ENCODE data around the gene TRIM26. TPM values are rescaled to one million over a fixed set of nuclear protein-coding genes. Genes with fewer than 3 reads are reported as not detected.

The TRIM26 gene
- polyA plus RNA-seq, 1 donor = 58.2 TPM

GRCh38 chr6:30211306-30211705, 1.9 kb downstream of the TRIM26 start:
- H3K4me3 ChIP-seq (ENCODE audit: low read length) = no peak overlapping the region
- H3K36me3 ChIP-seq (ENCODE audit: control insufficient read depth, insufficient read depth, low read length) = no peaks in the 10 kb centered on the region
- 33% methylated on average over 1 of the region's 2 CpGs for WGBS (ENCODE audit: insufficient coverage, low lambda C conversion rate)
- H3K4me1 ChIP-seq (ENCODE audit: control insufficient read depth, insufficient read depth, low read length) = peaks cover 44% of the 10 kb centered on the region
- H3K27me3 ChIP-seq (ENCODE audit: control insufficient read depth, insufficient read depth, low read length) = no peaks in the 10 kb centered on the region
- H3K9me3 ChIP-seq (ENCODE audit: control insufficient read depth, low read depth, low read length) = no peaks in the 10 kb centered on the region
- H3K27ac ChIP-seq (ENCODE audit: low read length) = no peak overlapping the region
- DNase-seq = no peak

- Histone ChIP-seq H3K27ac (ENCODE audit: low read length) (peak overlapping the region; percentile 84), H3K36me3 (ENCODE audit: control insufficient read depth, insufficient read depth, low read length) (peaks cover 5% of the 10 kb centered on the region), H3K4me1 (ENCODE audit: control insufficient read depth, insufficient read depth, low read length) (peaks cover 53% of the 10 kb centered on the region), H3K4me3 (ENCODE audit: low read length) (no peak overlapping the region), H3K9me3 (ENCODE audit: control insufficient read depth, low read depth, low read length) (no peaks in the 10 kb centered on the region), H3K27me3 (ENCODE audit: control insufficient read depth, insufficient read depth, low read length) (no peaks in the 10 kb centered on the region)
- DNase-seq = no peak
- 29% methylated on average over 1 of the region's 4 CpGs for WGBS (ENCODE audit: insufficient coverage, low lambda C conversion rate)
Measured at GRCh38 chr6:30207619-30208295, 5.4 kb downstream of the TRIM26 start.

DNA sequence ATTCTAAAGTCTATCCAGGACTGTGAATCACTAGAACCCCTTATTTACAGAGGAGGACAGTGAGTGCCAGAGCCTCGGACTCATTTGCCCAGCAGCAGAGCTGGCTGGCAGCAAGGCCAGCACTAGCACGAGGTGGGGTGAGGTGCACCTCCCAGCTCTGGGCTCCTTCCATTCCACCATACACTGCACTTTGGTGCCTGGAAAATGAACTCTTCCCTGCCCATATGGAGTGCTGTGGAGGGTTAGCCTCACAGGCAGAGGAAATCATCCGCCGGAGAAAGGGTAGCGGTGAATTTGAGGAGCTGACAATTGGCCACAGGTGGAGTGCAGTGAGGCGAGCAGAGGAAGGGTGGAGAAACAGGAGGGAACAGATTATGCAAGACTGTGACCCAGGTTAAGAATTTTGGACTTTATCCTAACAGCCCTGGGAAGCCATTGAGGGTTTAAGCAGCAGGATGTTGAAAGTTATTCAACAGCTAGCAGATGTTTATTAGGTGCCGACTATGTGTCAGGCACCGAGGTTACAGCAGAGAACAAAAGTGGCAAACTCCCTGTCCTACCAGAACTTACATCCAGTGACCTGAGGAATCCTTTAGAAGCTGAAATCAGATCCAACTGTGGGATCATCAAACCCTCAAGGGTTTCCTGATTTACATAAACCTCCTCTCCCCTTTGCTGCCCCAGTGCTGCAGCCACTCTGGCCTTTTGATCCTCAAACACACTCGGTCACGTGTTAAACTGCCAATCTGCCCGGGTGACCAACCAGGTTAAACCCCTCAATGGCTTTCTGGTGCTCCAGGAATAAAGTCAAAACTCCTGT, 6.2 kb downstream of the TRIM26 start:
- H3K4me3 ChIP-seq (ENCODE audit: low read length) = no peak overlapping the region

GRCh38 chr6:30206152-30206551, 7.1 kb downstream of the TRIM26 start:
- Histone ChIP-seq H3K27me3 (ENCODE audit: control insufficient read depth, insufficient read depth, low read length) (no peaks in the 10 kb centered on the region), H3K27ac (ENCODE audit: low read length) (peak overlapping the region; percentile 84), H3K4me1 (ENCODE audit: control insufficient read depth, insufficient read depth, low read length) (peaks cover 56% of the 10 kb centered on the region), H3K9me3 (ENCODE audit: control insufficient read depth, low read depth, low read length) (no peaks in the 10 kb centered on the region), H3K36me3 (ENCODE audit: control insufficient read depth, insufficient read depth, low read length) (peaks cover 5% of the 10 kb centered on the region), H3K4me3 (ENCODE audit: low read length) (no peak overlapping the region)
- DNase-seq = no peak
- no CpG with 5 or more reads among the region's 7 CpGs for WGBS (ENCODE audit: insufficient coverage, low lambda C conversion rate)

More for the DNA sequence above, 6.2 kb downstream of the TRIM26 start:
- Histone ChIP-seq H3K4me1 (ENCODE audit: control insufficient read depth, insufficient read depth, low read length) (peaks cover 54% of the 10 kb centered on the region), H3K36me3 (ENCODE audit: control insufficient read depth, insufficient read depth, low read length) (peaks cover 5% of the 10 kb centered on the region), H3K9me3 (ENCODE audit: control insufficient read depth, low read depth, low read length) (no peaks in the 10 kb centered on the region), H3K27me3 (ENCODE audit: control insufficient read depth, insufficient read depth, low read length) (no peaks in the 10 kb centered on the region), H3K27ac (ENCODE audit: low read length) (peak overlapping the region; percentile 84)
- DNase-seq = peak; percentile 77 to 93
- no CpG with 5 or more reads among the region's 11 CpGs for WGBS (ENCODE audit: insufficient coverage, low lambda C conversion rate)

DNA sequence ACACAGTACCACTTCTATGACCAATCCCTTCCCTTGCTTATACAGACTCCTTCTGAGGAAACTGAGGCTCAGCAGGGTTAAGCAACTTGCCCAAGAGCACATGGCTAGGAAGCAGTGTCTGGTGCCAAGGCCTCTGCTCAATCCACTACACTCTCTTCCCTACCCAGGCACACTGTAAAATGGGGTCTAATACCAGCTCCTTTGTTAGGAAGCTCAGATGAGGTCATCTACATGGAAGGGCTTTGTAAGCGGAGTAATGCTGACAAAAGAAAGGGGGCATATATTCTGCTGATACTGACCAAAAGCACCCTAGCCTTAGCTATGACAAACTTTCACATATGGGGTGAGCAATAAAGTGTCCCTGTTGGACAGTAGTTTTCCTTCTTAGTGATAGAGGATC, 9.1 kb downstream of the TRIM26 start:
- no peak overlapping the region for H3K27ac ChIP-seq (ENCODE audit: low read length)
- DNase-seq = no peak
- H3K4me3 ChIP-seq (ENCODE audit: low read length) = no peak overlapping the region
- H3K4me1 ChIP-seq (ENCODE audit: control insufficient read depth, insufficient read depth, low read length) = peaks cover 45% of the 10 kb centered on the region
- WGBS (ENCODE audit: insufficient coverage, low lambda C conversion rate) = no CpG with 5 or more reads among the region's 1 CpG
- no peaks in the 10 kb centered on the region for H3K9me3 ChIP-seq (ENCODE audit: control insufficient read depth, low read depth, low read length)
- no peaks in the 10 kb centered on the region for H3K27me3 ChIP-seq (ENCODE audit: control insufficient read depth, insufficient read depth, low read length)
- peaks cover 22% of the 10 kb centered on the region for H3K36me3 ChIP-seq (ENCODE audit: control insufficient read depth, insufficient read depth, low read length)

GRCh38 chr6:30202366-30202765, 10.8 kb downstream of the TRIM26 start:
- WGBS (ENCODE audit: insufficient coverage, low lambda C conversion rate) = 100% methylated on average over 1 of the region's 4 CpGs
- no peaks in the 10 kb centered on the region for H3K27me3 ChIP-seq (ENCODE audit: control insufficient read depth, insufficient read depth, low read length)
- peak overlapping the region; percentile 48 for H3K27ac ChIP-seq (ENCODE audit: low read length)
- peaks cover 40% of the 10 kb centered on the region for H3K36me3 ChIP-seq (ENCODE audit: control insufficient read depth, insufficient read depth, low read length)
- H3K4me3 ChIP-seq (ENCODE audit: low read length) = no peak overlapping the region
- H3K4me1 ChIP-seq (ENCODE audit: control insufficient read depth, insufficient read depth, low read length) = peaks cover 27% of the 10 kb centered on the region
- no peak for DNase-seq
- no peaks in the 10 kb centered on the region for H3K9me3 ChIP-seq (ENCODE audit: control insufficient read depth, low read depth, low read length)

- Histone ChIP-seq H3K9me3 (ENCODE audit: control insufficient read depth, low read depth, low read length) (no peaks in the 10 kb centered on the region), H3K4me3 (ENCODE audit: low read length) (no peak overlapping the region), H3K4me1 (ENCODE audit: control insufficient read depth, insufficient read depth, low read length) (peaks cover 12% of the 10 kb centered on the region), H3K27me3 (ENCODE audit: control insufficient read depth, insufficient read depth, low read length) (no peaks in the 10 kb centered on the region), H3K36me3 (ENCODE audit: control insufficient read depth, insufficient read depth, low read length) (peaks cover 56% of the 10 kb centered on the region), H3K27ac (ENCODE audit: low read length) (peak overlapping the region; percentile 48)
- DNase-seq = peak; percentile 14 to 59
- WGBS (ENCODE audit: insufficient coverage, low lambda C conversion rate) = 76% methylated on average over 3 of the region's 6 CpGs
Measured at GRCh38 chr6:30200551-30201281, 12.5 kb downstream of the TRIM26 start.

DNA sequence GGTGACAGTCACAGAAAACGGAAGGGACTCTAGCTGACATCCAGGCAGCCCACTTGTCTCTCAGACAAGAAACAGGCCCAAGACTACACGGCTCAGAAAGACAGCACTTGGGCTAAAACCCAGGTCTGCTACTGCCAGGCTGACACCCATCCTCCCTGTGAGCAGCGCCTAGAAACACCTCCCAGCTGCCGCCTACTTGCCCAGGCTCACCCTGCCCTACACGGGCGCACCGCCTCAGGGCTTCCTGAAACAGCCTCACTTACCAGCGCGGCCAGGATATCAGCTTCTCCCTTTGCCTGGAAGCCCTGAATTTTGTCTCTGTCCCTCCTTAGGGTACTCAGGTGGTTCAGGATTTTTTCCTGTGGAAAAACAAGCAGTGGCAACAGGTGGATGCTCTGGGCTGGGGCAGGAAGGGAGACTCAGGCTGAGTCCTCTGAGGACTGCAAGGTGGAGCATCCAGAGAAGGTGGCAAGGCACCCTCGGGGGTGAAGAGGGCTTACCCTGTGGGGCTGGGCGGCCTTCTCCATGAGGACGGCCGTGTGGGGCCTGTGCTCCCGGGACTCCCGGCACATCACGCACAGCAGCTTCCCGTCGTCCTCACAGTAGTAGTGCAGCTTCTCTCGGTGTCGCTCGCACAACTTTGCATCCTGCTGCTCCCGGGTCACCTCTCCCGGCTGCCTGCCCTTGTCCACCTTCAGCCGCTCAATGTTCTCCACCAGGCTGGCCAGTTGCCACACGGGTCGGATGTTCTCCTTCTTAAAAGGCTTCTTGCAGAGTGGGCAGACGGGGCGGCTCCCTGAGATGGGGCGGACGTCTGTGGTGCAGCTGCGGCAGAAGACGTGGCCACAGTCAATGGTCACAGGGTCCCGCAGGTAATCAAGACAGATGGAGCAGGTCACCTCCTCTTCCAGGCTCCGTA, 14.8 kb downstream of the TRIM26 start:
- H3K27me3 ChIP-seq (ENCODE audit: control insufficient read depth, insufficient read depth, low read length) = no peaks in the 10 kb centered on the region
- H3K4me3 ChIP-seq (ENCODE audit: low read length) = no peak overlapping the region
- peaks cover 6% of the 10 kb centered on the region for H3K4me1 ChIP-seq (ENCODE audit: control insufficient read depth, insufficient read depth, low read length)
- no CpG with 5 or more reads among the region's 34 CpGs for WGBS (ENCODE audit: insufficient coverage, low lambda C conversion rate)
- H3K9me3 ChIP-seq (ENCODE audit: control insufficient read depth, low read depth, low read length) = no peaks in the 10 kb centered on the region
- H3K36me3 ChIP-seq (ENCODE audit: control insufficient read depth, insufficient read depth, low read length) = peaks cover 60% of the 10 kb centered on the region
- DNase-seq = no peak
- no peak overlapping the region for H3K27ac ChIP-seq (ENCODE audit: low read length)

GRCh38 chr6:30196376-30196775, 16.8 kb downstream of the TRIM26 start:
- Histone ChIP-seq H3K4me3 (ENCODE audit: low read length) (no peak overlapping the region), H3K36me3 (ENCODE audit: control insufficient read depth, insufficient read depth, low read length) (peaks cover 73% of the 10 kb centered on the region), H3K27me3 (ENCODE audit: control insufficient read depth, insufficient read depth, low read length) (no peaks in the 10 kb centered on the region), H3K9me3 (ENCODE audit: control insufficient read depth, low read depth, low read length) (no peaks in the 10 kb centered on the region), H3K27ac (ENCODE audit: low read length) (no peak overlapping the region), H3K4me1 (ENCODE audit: control insufficient read depth, insufficient read depth, low read length) (peaks cover 2% of the 10 kb centered on the region)
- no CpG with 5 or more reads among the region's 12 CpGs for WGBS (ENCODE audit: insufficient coverage, low lambda C conversion rate)
- no peak for DNase-seq

All from large intestine (tissue), 3 donors.